Lower lobe of right lung (tissue), 2 donors: Measurements from ENCODE around the gene SDC3. TPM values are rescaled to one million over a fixed set of nuclear protein-coding genes. Genes with fewer than 3 reads are reported as not detected.
"Not testable (repeated sequence)": the region's sequence is repeated elsewhere in the genome, so short reads cannot be mapped to it uniquely, and the experiment has no call there.

Experiments
- ATAC-seq, 2 donors: fragments of 200-7000 bp; cut with Tn5 transposase; one replicate each; pipeline ENCODE4 v1.9.1; 2020 to 2022; ENCODE audit warnings: mild to moderate bottlenecking in 2 of 2, moderate library complexity in 2 of 2
- DNase-seq: peaks from one replicate; pipeline ENCODE4 v3.0.0-alpha.2; 2020
- H3K27ac ChIP-seq: fragments of 200-600 bp; one replicate; pipeline ENCODE4 v1.8.0; 2022
- H3K27me3 ChIP-seq: fragments of 200-600 bp; one replicate; pipeline ENCODE4 v1.8.0; 2022; ENCODE audit warnings: low read depth
- H3K36me3 ChIP-seq: fragments of 200-600 bp; one replicate; pipeline ENCODE4 v1.8.0; 2022; ENCODE audit warnings: mild to moderate bottlenecking
- H3K4me1 ChIP-seq: fragments of 200-600 bp; one replicate; pipeline ENCODE4 v1.8.0; 2022
- H3K4me3 ChIP-seq: fragments of 200-600 bp; one replicate; pipeline ENCODE4 v1.8.0; 2022; ENCODE audit warnings: mild to moderate bottlenecking
- H3K9me3 ChIP-seq: fragments of 200-600 bp; one replicate; pipeline ENCODE4 v1.8.0; 2022
- CTCF ChIP-seq: fragments of 200-600 bp; IDR thresholded peaks from one replicate; pipeline ENCODE4 v1.8.0; 2022; ENCODE audit warnings: antibody characterized with exemption, mild to moderate bottlenecking
- intact Hi-C: fragments of 100-400 bp; cut with DNase I; formaldehyde crosslinking; loops from one replicate; pipeline ENCODE4 v1.11.0; 2022
- total RNA-seq: library from RNA; stranded (reverse); fragmentation: NEBNext Ultra II Directional; extraction: Animal tissue kit (Norgen Biotek cat#: 25700); gene quantifications from one replicate; pipeline ENCODE4 v1.2.1, GENCODE V29; 2021
- donor health status: DM: no; HTN: yes; CAD: no; lungs with severe emphysema.

The SDC3 gene
- total RNA-seq, 1 donor from 2014 or later, result 43.5 TPM

GRCh38 chr1:30870035-30870434 is 38.5 kb downstream of the SDC3 start:
- intact Hi-C loops, result no loop called here
- no peak for DNase-seq

GRCh38 chr1:30868833-30869435 is 39.6 kb downstream of the SDC3 start:
- Histone ChIP-seq H3K4me1 (no peaks in the 10 kb centered on the region), H3K4me3 (no peak overlapping the region), H3K36me3 (no peaks in the 10 kb centered on the region), H3K27me3 (no peaks in the 10 kb centered on the region), H3K9me3 (peaks cover 5% of the 10 kb centered on the region), H3K27ac (no peak overlapping the region)
- intact Hi-C loops, result no loop called here
- no peak for TF ChIP-seq CTCF
- DNase-seq, result no peak
- ATAC-seq, result no peak

More at GRCh38 chr1:30870035-30870434, 38.5 kb downstream of the SDC3 start:
- TF ChIP-seq CTCF, result no peak
- no peak for ATAC-seq
- no peaks in the 10 kb centered on the region for H3K36me3 ChIP-seq
- H3K4me1 ChIP-seq, result no peaks in the 10 kb centered on the region
- H3K27ac ChIP-seq, result no peak overlapping the region
- peaks cover 5% of the 10 kb centered on the region for H3K9me3 ChIP-seq
- no peaks in the 10 kb centered on the region for H3K27me3 ChIP-seq
- H3K4me3 ChIP-seq, result no peak overlapping the region

GRCh38 chr1:30868057-30868456 is 40.5 kb downstream of the SDC3 start:
- DNase-seq, intact Hi-C loops, H3K4me3 ChIP-seq, ATAC-seq, H3K27me3 ChIP-seq, H3K4me1 ChIP-seq, H3K36me3 ChIP-seq, H3K27ac ChIP-seq, H3K9me3 ChIP-seq: not testable (repeated sequence)

- H3K36me3 ChIP-seq, result no peaks in the 10 kb centered on the region
- no peak for ATAC-seq
- intact Hi-C loops, result no loop called here
These were observed 41.0 kb downstream of the SDC3 start for GRCh38 chr1:30867537-30867936.

GRCh38 chr1:30866594-30866993 is 42.0 kb downstream of the SDC3 start:
- H3K27me3 ChIP-seq, result no peaks in the 10 kb centered on the region
- no peak for TF ChIP-seq CTCF
- H3K27ac ChIP-seq, result no peak overlapping the region
- H3K36me3 ChIP-seq, result no peaks in the 10 kb centered on the region
- no peaks in the 10 kb centered on the region for H3K9me3 ChIP-seq
- DNase-seq, result no peak
- H3K4me1 ChIP-seq, result no peaks in the 10 kb centered on the region
- ATAC-seq, result no peak
- intact Hi-C loops, result no loop called here
- H3K4me3 ChIP-seq, result no peak overlapping the region

More at GRCh38 chr1:30867537-30867936, 41.0 kb downstream of the SDC3 start:
- TF ChIP-seq CTCF, result no peak
- no peak overlapping the region for H3K4me3 ChIP-seq
- no peak for DNase-seq
- no peaks in the 10 kb centered on the region for H3K4me1 ChIP-seq
- H3K27me3 ChIP-seq, result no peaks in the 10 kb centered on the region
- no peak overlapping the region for H3K27ac ChIP-seq
- no peaks in the 10 kb centered on the region for H3K9me3 ChIP-seq

GRCh38 chr1:30864681-30865080 is 43.9 kb downstream of the SDC3 start:
- Histone ChIP-seq H3K36me3 (no peaks in the 10 kb centered on the region), H3K9me3 (no peaks in the 10 kb centered on the region), H3K4me1 (no peaks in the 10 kb centered on the region), H3K27me3 (no peaks in the 10 kb centered on the region), H3K4me3 (no peak overlapping the region), H3K27ac (no peak overlapping the region)
- ATAC-seq (no peak), DNase-seq (no peak)
- no peak for TF ChIP-seq CTCF
- intact Hi-C loops, result no loop called here
